Measurements from ENCODE around the gene CPAMD8.

- TF ChIP-seq POLR2A (IDR thresholded peaks at IDR 0.05; ENCODE audit: borderline replicate concordance, extremely low read depth, insufficient read depth, insufficient read length) (no peak), EZH2phosphoT487 (IDR thresholded peaks at IDR 0.05; ENCODE audit: borderline replicate concordance) (no peak), ZNF274 (IDR thresholded peaks at IDR 0.05; ENCODE audit: low read depth, low read length) (no peak), EZH2 (IDR thresholded peaks at IDR 0.05) (no peak), SIN3A (IDR thresholded peaks at IDR 0.05; ENCODE audit: low read depth) (no peak), POLR2AphosphoS5 (IDR thresholded peaks at IDR 0.05; ENCODE audit: low read depth, low read length) (no peak), SP1 (IDR thresholded peaks at IDR 0.05; ENCODE audit: low read depth) (no peak), RAD21 (IDR thresholded peaks at IDR 0.05; ENCODE audit: low read depth) (no peak), JUND (IDR thresholded peaks at IDR 0.05) (no peak), CEBPB (IDR thresholded peaks at IDR 0.05; ENCODE audit: low read depth) (no peak), YY1 (IDR thresholded peaks at IDR 0.05; ENCODE audit: extremely low read depth, insufficient replicate concordance, low read depth, low read length) (no peak)
- TF ChIP-seq, protein P1, sequence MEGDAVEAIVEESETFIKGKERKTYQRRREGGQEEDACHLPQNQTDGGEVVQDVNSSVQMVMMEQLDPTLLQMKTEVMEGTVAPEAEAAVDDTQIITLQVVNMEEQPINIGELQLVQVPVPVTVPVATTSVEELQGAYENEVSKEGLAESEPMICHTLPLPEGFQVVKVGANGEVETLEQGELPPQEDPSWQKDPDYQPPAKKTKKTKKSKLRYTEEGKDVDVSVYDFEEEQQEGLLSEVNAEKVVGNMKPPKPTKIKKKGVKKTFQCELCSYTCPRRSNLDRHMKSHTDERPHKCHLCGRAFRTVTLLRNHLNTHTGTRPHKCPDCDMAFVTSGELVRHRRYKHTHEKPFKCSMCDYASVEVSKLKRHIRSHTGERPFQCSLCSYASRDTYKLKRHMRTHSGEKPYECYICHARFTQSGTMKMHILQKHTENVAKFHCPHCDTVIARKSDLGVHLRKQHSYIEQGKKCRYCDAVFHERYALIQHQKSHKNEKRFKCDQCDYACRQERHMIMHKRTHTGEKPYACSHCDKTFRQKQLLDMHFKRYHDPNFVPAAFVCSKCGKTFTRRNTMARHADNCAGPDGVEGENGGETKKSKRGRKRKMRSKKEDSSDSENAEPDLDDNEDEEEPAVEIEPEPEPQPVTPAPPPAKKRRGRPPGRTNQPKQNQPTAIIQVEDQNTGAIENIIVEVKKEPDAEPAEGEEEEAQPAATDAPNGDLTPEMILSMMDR (IDR thresholded peaks at IDR 0.05 in 2 of 3, conservative IDR thresholded peaks at IDR 0.05 in 1 of 3; ENCODE audit: borderline replicate concordance in 1 of 3, insufficient read depth in 1 of 3, low read depth in 2 of 3, low read length in 2 of 3) = no peak
- TF ChIP-seq, protein P2, sequence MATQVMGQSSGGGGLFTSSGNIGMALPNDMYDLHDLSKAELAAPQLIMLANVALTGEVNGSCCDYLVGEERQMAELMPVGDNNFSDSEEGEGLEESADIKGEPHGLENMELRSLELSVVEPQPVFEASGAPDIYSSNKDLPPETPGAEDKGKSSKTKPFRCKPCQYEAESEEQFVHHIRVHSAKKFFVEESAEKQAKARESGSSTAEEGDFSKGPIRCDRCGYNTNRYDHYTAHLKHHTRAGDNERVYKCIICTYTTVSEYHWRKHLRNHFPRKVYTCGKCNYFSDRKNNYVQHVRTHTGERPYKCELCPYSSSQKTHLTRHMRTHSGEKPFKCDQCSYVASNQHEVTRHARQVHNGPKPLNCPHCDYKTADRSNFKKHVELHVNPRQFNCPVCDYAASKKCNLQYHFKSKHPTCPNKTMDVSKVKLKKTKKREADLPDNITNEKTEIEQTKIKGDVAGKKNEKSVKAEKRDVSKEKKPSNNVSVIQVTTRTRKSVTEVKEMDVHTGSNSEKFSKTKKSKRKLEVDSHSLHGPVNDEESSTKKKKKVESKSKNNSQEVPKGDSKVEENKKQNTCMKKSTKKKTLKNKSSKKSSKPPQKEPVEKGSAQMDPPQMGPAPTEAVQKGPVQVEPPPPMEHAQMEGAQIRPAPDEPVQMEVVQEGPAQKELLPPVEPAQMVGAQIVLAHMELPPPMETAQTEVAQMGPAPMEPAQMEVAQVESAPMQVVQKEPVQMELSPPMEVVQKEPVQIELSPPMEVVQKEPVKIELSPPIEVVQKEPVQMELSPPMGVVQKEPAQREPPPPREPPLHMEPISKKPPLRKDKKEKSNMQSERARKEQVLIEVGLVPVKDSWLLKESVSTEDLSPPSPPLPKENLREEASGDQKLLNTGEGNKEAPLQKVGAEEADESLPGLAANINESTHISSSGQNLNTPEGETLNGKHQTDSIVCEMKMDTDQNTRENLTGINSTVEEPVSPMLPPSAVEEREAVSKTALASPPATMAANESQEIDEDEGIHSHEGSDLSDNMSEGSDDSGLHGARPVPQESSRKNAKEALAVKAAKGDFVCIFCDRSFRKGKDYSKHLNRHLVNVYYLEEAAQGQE (IDR thresholded peaks at IDR 0.05; ENCODE audit: low read depth) = no peak
- TF ChIP-seq, protein P3, sequence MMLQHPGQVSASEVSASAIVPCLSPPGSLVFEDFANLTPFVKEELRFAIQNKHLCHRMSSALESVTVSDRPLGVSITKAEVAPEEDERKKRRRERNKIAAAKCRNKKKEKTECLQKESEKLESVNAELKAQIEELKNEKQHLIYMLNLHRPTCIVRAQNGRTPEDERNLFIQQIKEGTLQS (IDR thresholded peaks at IDR 0.05) = no peak
Measured at GRCh38 chr19:16860118-16860517, 166.5 kb downstream of the CPAMD8 start.
